IMR-90 (cell line): ENCODE measurements around the gene LTB4R. TPM values are rescaled to one million over a fixed set of nuclear protein-coding genes. Genes with fewer than 3 reads are reported as not detected.

ENCODE experiments used
- ATAC-seq: fragments of 200-7000 bp; cut with Tn5 transposase; 2 replicates; pipeline ENCODE4 v1.9.1; 2020; ENCODE audit warnings: low read depth, mild to moderate bottlenecking, moderate library complexity
- BruUV-seq: library from RNA; stranded (reverse); fragments of 400-500 nt; replicated peaks from 2 replicates; lab custom pipeline; 2021; lab: Mats Ljungman, UMichigan
- CTCF ChIA-PET: fragments of 300-600 bp; formaldehyde crosslinking; extraction: SDS; loops from one replicate; lab custom pipeline; 2021; ENCODE audit warnings: antibody characterized with exemption; lab: Yijun Ruan, JAX
- POLR2A ChIA-PET: fragments of 300-600 bp; sonication (Branson Sonifier 250); formaldehyde crosslinking; loops from one replicate; lab custom pipeline; 2022; ENCODE audit warnings: antibody characterized with exemption; ENCODE audit not compliant: unreplicated experiment; lab: Charles Lee
- DNase-seq: peaks from one replicate; pipeline ENCODE4 v3.0.0; 2013
- H2AFZ ChIP-seq: replicated peaks from 2 replicates; pipeline ENCODE3; 2013; ENCODE audit warnings: low read length, mild to moderate bottlenecking; ENCODE audit not compliant: poor library complexity
- H2AK5ac ChIP-seq: 2 replicates; pipeline ENCODE4 v1.6.1; 2013; ENCODE audit warnings: low read depth, low read length, inconsistent platforms
- H2AK9ac ChIP-seq: replicated peaks from 2 replicates; pipeline ENCODE3; 2013; ENCODE audit warnings: mild to moderate bottlenecking, low read depth, low read length, moderate library complexity; ENCODE audit not compliant: poor library complexity
- H2BK120ac ChIP-seq: 2 replicates; pipeline ENCODE4 v1.6.1; 2013; ENCODE audit warnings: low read depth, low read length, inconsistent platforms
- H2BK15ac ChIP-seq: 3 replicates; pipeline ENCODE4 v1.6.1; 2013; ENCODE audit warnings: low read depth, low read length, inconsistent platforms
- H2BK20ac ChIP-seq: 2 replicates; pipeline ENCODE4 v1.6.1; 2013; ENCODE audit warnings: low read depth, mild to moderate bottlenecking, inconsistent platforms, low read length, moderate library complexity
- H2BK5ac ChIP-seq: 2 replicates; pipeline ENCODE4 v1.6.1; 2013; ENCODE audit warnings: mild to moderate bottlenecking, low read depth, low read length, inconsistent platforms; ENCODE audit not compliant: poor library complexity, severe bottlenecking
- H3K14ac ChIP-seq: replicated peaks from 2 replicates; pipeline ENCODE4 v1.6.1; 2013; ENCODE audit warnings: low read depth, low read length, inconsistent platforms
- H3K18ac ChIP-seq: 2 replicates; pipeline ENCODE4 v1.6.1; 2013; ENCODE audit warnings: low read depth, low read length, control low read depth
- H3K23ac ChIP-seq: 2 replicates; pipeline ENCODE4 v1.6.1; 2013; ENCODE audit warnings: low read depth, low read length, inconsistent platforms
- H3K27ac ChIP-seq: 2 replicates; pipeline ENCODE4 v1.5.1; 2013; ENCODE audit warnings: mild to moderate bottlenecking, control low read depth, low read length; ENCODE audit not compliant: insufficient read depth
- H3K27me3 ChIP-seq: 2 replicates; pipeline ENCODE4 v1.6.1; 2013; ENCODE audit warnings: low read length; ENCODE audit not compliant: control insufficient read depth, insufficient read depth
- H3K36me3 ChIP-seq: 2 replicates; pipeline ENCODE4 v1.6.1; 2013; ENCODE audit warnings: low read length, mixed read lengths; ENCODE audit not compliant: control insufficient read depth, insufficient read depth
- H3K4ac ChIP-seq: 2 replicates; pipeline ENCODE4 v1.6.1; 2013; ENCODE audit warnings: low read depth, low read length, inconsistent platforms
- H3K4me1 ChIP-seq: 2 replicates; pipeline ENCODE4 v1.6.1; 2013; ENCODE audit warnings: low read length, mixed read lengths; ENCODE audit not compliant: control insufficient read depth, insufficient read depth
- H3K4me2 ChIP-seq: 2 replicates; pipeline ENCODE4 v1.6.1; 2013; ENCODE audit warnings: low read depth, mild to moderate bottlenecking, control low read depth, low read length, moderate library complexity
- H3K4me3 ChIP-seq: 2 replicates; pipeline ENCODE4 v1.5.1; 2013; ENCODE audit warnings: low read depth, mild to moderate bottlenecking, control low read depth, low read length, moderate library complexity; ENCODE audit not compliant: insufficient read depth
- H3K56ac ChIP-seq: 2 replicates; pipeline ENCODE4 v1.6.1; 2013; ENCODE audit warnings: low read length, inconsistent platforms; ENCODE audit not compliant: insufficient read depth; ENCODE audit errors: extremely low read depth
- H3K79me1 ChIP-seq, 2 experiments: 2 replicates each; pipeline ENCODE4 v1.6.1; 2013; ENCODE audit warnings: low read length in 2 of 2, inconsistent platforms in 1 of 2, low read depth in 1 of 2
- H3K9ac ChIP-seq: 2 replicates; pipeline ENCODE4 v1.6.1; 2013; ENCODE audit warnings: low read depth, low read length, control low read depth
- H3K9me1 ChIP-seq: 2 replicates; pipeline ENCODE4 v1.6.1; 2013; ENCODE audit warnings: low read length, inconsistent platforms; ENCODE audit not compliant: insufficient read depth
- H3K9me3 ChIP-seq: 2 replicates; pipeline ENCODE4 v1.6.1; 2013; ENCODE audit warnings: low read length; ENCODE audit not compliant: control insufficient read depth, insufficient read depth
- H4K20me1 ChIP-seq: 2 replicates; pipeline ENCODE4 v1.6.1; 2013; ENCODE audit warnings: low read length, inconsistent platforms; ENCODE audit not compliant: insufficient read depth
- H4K5ac ChIP-seq: 2 replicates; pipeline ENCODE4 v1.6.1; 2013; ENCODE audit warnings: mild to moderate bottlenecking, low read depth, low read length, control low read depth
- H4K8ac ChIP-seq, 2 experiments: 2 replicates each; pipeline ENCODE4 v1.6.1; 2013; ENCODE audit warnings: low read depth in 2 of 2, low read length in 2 of 2, control low read depth in 1 of 2, inconsistent platforms in 1 of 2
- H4K91ac ChIP-seq: 2 replicates; pipeline ENCODE4 v1.6.1; 2013; ENCODE audit warnings: low read depth, low read length, inconsistent platforms; ENCODE audit not compliant: insufficient read depth
- BHLHE40 ChIP-seq: fragments of 150-350 bp; IDR thresholded peaks from 2 replicates; pipeline ENCODE4 v1.6.1; 2016; ENCODE audit warnings: mild to moderate bottlenecking, low read depth, low read length
- WGBS, 2 experiments: methylation state at CpG; one replicate each; pipeline versions ENCODE4 v1.1.5 to v1.1.7; 2013; ENCODE audit warnings: missing lambda C conversion rate in 2 of 2; ENCODE audit not compliant: insufficient read length in 1 of 2; ENCODE audit errors: extremely low coverage in 2 of 2; 5-methylcytosine and 5-hydroxymethylcytosine counted together
- dilution Hi-C: fragments of 300-500 bp; cut with HindIII; formaldehyde crosslinking; loops from one replicate; pipeline ENCODE4 v1.14.3; 2018; ENCODE audit warnings: low sequenced_read_pairs; ENCODE audit not compliant: unreplicated experiment
- in situ Hi-C: fragments of 300-500 bp; cut with MboI; formaldehyde crosslinking; loops from 3 replicates; pipeline ENCODE4 v1.14.3; 2019; ENCODE audit warnings: low sequenced_read_pairs, inconsistent platforms, mixed read lengths
- intact Hi-C: fragments of 100-400 bp; cut with micrococcal nuclease; formaldehyde crosslinking; loops from 2 replicates; pipeline ENCODE4 v1.10.0; 2022
- polyA plus RNA-seq, 3 experiments: library from polyadenylated mRNA; depleted of rRNA; stranded (reverse); fragments of >200 nt; gene quantifications; 2 replicates each; pipeline ENCODE4 v1.2.3, GENCODE V29; 2012; ENCODE audit warnings: low replicate concordance in 1 of 3
- total RNA-seq: library from RNA; depleted of rRNA; stranded (reverse); fragments of >200 nt; gene quantifications from 2 replicates; pipeline ENCODE4 v1.2.3, GENCODE V29; 2012
- TF ChIP-seq, protein P1 (sequence below): conservative IDR thresholded peaks from 2 replicates; pipeline ENCODE4 v1.5.1; 2012; ENCODE audit warnings: mild to moderate bottlenecking, low read depth, low read length, improper control_type of control experiment

The LTB4R gene
- total and polyA plus RNA-seq, 2 of the 4 experiments (the other 2 are of a cell fraction) = 0.18 to 2.3 TPM

DNA sequence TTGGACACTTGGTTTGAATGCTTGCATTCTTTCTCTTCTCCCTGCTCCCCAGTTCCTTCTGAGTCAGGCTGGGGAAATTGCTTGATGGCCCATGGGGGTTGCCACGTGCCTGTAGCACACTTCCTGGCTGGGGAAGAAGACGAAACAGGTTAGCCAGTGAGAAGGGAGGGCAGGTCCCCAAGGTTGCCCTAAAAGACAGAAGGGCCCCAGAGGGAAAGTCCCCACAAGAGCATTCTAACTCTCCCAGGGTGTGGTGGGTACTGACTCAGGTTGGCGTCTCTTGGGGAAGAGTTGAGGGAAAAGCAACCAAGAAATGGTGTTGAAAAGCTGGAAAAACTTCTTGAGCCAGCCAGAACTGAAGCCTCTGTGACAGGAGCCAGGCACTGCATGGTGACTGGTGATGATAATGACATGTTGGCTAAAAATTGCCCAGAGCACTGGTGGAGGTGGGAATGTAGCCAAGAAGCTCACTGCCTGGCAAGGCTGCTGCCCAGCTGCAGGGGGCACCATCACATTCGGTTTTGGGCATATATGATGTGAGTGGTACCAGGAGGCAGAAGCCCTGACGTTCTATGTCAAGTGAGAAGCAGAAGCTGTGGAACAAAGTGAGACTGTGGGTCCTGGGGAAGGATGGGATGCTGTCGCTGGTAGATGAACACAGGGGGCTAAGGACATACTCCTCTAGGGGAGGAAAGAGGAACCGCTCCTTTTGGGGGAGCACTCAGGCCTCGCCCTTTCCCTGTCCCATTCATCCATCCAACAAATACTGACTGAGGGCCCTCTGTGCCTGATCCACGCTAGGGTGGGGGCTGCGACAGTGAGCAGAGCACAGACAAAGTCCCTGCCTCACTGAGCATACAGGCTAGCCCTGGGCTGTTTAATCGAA, 31.8 kb upstream of the LTB4R start:
- DNase-seq (no peak), ATAC-seq (peak; percentile 35; the same call in 1 of the 2 replicates)
- WGBS, 2 experiments = no CpG with 5 or more reads among the region's 11 CpGs
- no TSS peak for BruUV-seq
- TF ChIP-seq, protein P1, sequence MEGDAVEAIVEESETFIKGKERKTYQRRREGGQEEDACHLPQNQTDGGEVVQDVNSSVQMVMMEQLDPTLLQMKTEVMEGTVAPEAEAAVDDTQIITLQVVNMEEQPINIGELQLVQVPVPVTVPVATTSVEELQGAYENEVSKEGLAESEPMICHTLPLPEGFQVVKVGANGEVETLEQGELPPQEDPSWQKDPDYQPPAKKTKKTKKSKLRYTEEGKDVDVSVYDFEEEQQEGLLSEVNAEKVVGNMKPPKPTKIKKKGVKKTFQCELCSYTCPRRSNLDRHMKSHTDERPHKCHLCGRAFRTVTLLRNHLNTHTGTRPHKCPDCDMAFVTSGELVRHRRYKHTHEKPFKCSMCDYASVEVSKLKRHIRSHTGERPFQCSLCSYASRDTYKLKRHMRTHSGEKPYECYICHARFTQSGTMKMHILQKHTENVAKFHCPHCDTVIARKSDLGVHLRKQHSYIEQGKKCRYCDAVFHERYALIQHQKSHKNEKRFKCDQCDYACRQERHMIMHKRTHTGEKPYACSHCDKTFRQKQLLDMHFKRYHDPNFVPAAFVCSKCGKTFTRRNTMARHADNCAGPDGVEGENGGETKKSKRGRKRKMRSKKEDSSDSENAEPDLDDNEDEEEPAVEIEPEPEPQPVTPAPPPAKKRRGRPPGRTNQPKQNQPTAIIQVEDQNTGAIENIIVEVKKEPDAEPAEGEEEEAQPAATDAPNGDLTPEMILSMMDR = peak; percentile 17; the same call in 1 of the 2 replicates
- no peak for TF ChIP-seq BHLHE40
- H2AK9ac ChIP-seq = no peak overlapping the region
- no peak overlapping the region for H4K91ac ChIP-seq
- H3K27ac ChIP-seq = no peak overlapping the region
- H3K56ac ChIP-seq = no peak overlapping the region
- ChIA-PET CTCF (no interaction called here), POLR2A (no interaction called here)
- no peaks in the 10 kb centered on the region for H3K36me3 ChIP-seq
- H4K20me1 ChIP-seq = no peaks in the 10 kb centered on the region
- H3K4ac ChIP-seq = no peak overlapping the region
- no peak overlapping the region for H3K14ac ChIP-seq
- H3K4me3 ChIP-seq = no peak overlapping the region
- dilution Hi-C loops = no loop called here
- H3K9me1 ChIP-seq = no peaks in the 10 kb centered on the region; the same call in 1 of the 2 replicates
- H2AK5ac ChIP-seq = no peak overlapping the region
- no peak overlapping the region for H4K8ac ChIP-seq
- intact Hi-C loops = no loop called here
- no peaks in the 10 kb centered on the region for H3K27me3 ChIP-seq
- in situ Hi-C loops = no loop called here
- H2BK20ac ChIP-seq = no peak overlapping the region
- H2BK15ac ChIP-seq = no peak overlapping the region
- H3K23ac ChIP-seq = no peak overlapping the region
- no peak overlapping the region for H2BK120ac ChIP-seq
- no peak overlapping the region for H2AFZ ChIP-seq
- H2BK5ac ChIP-seq = no peak overlapping the region
- no peak overlapping the region for H3K18ac ChIP-seq
- no peak overlapping the region for H4K5ac ChIP-seq
- H3K9ac ChIP-seq = no peak overlapping the region
- no peaks in the 10 kb centered on the region; the same call in 1 of the 2 replicates for H3K4me1 ChIP-seq
- H3K79me1 ChIP-seq = peaks cover 3 to 15% of the 10 kb centered on the region in 2 experiments
- H3K9me3 ChIP-seq = no peaks in the 10 kb centered on the region
- H3K4me2 ChIP-seq = no peak overlapping the region
